GM18909 (cell line): Measurements from ENCODE around the gene ARPC2.

Experiments
- ATAC-seq: cut with Tn5 transposase; IDR thresholded peaks from one replicate; pipeline ENCODE4 v1.9.1; 2021; ENCODE audit warnings: mild to moderate bottlenecking; ENCODE audit not compliant: unreplicated experiment, poor library complexity

ARPC2 gene

GRCh38 chr2:218285604-218286003, 68.6 kb downstream of the ARPC2 start:
- no peak for ATAC-seq

- ATAC-seq = peak; percentile 64
Measured at GRCh38 chr2:218286570-218287459, 69.8 kb downstream of the ARPC2 start.

GRCh38 chr2:218289639-218290315, 72.8 kb downstream of the ARPC2 start:
- ATAC-seq = no peak

GRCh38 chr2:218290316-218291261, 73.6 kb downstream of the ARPC2 start:
- peak; percentile 61 for ATAC-seq

- ATAC-seq = no peak
Measured at GRCh38 chr2:218291318-218292047, 74.5 kb downstream of the ARPC2 start.

- ATAC-seq = peak; percentile 78
Measured at GRCh38 chr2:218292048-218293014, 75.3 kb downstream of the ARPC2 start, which contains the start of gene TMBIM1. Gene TMBIM1, minus strand, starts transcription at chr2:218292503. Its CDS starts 10,362 bp downstream, at chr2:218282141.

- no peak for ATAC-seq
Measured at GRCh38 chr2:218293715-218294429, 76.9 kb downstream of the ARPC2 start.

- no peak for ATAC-seq
Measured at GRCh38 chr2:218294430-218295022, 77.5 kb downstream of the ARPC2 start.

GRCh38 chr2:218295029-218295428, 78.0 kb downstream of the ARPC2 start:
- no peak for ATAC-seq

- no peak for ATAC-seq
Measured at GRCh38 chr2:218296200-218296599, 79.2 kb downstream of the ARPC2 start.

- no peak for ATAC-seq
Measured at GRCh38 chr2:218296847-218297246, 79.9 kb downstream of the ARPC2 start.

- ATAC-seq = no peak
Measured at GRCh38 chr2:218298314-218298875, 81.4 kb downstream of the ARPC2 start.

- ATAC-seq = no peak
Measured at GRCh38 chr2:218300141-218300540, 83.2 kb downstream of the ARPC2 start.

- peak; percentile 80 for ATAC-seq
Measured at GRCh38 chr2:218301176-218301819, 84.3 kb downstream of the ARPC2 start.
